Heart left ventricle (tissue), 13 donors: Measurements from ENCODE around the gene PLEKHD1.

Experiments
- POLR2A ChIP-seq, 2 donors: fragments of 450-650 bp; IDR thresholded peaks; one replicate each; pipeline ENCODE4 v1.6.1; 2017; ENCODE audit warnings: antibody characterized with exemption in 2 of 2, mild to moderate bottlenecking in 2 of 2, moderate library complexity in 2 of 2
- TF ChIP-seq, protein P1 (sequence below), 12 donors: fragments of 200-600 bp; sonication (generic) in 4 of 12; IDR thresholded peaks; one replicate each; pipeline versions ENCODE4 v1.5.0 to v1.8.0; 2018 to 2022; ENCODE audit warnings: antibody characterized with exemption in 12 of 12, mild to moderate bottlenecking in 5 of 12
- donor health status: ischemic (EF 13 %, LVEDD 7.1; RV severe dilation, severe dysfunction).
- donor health status: DM: no; HTN: yes; CAD: no.
- donor health status: DM: no; HTN: no; CAD: no.
- donor health status: ischemic (EF 25% LVEDD 6.9; RV normal size, moderate dysfunction).
- donor health status: ischemic (EF 25% LVEDD 5.7; RV mildly dilated, moderate dysfunction).
- donor health status: ischemic (EF 35%, LVEDD 5.7; RV mildly dilated, moderate dysfunction).
- donor health status: nonischemic (EF 11% LVEDD 7.7; RV severe dilation, severe dysfunction).
- donor health status: DM: yes; HTN: yes; CAD: no.
- donor health status: PGD.
- donor health status: ischemic (EF 29% LVEDD 5.4; RV normal size, mild dysfunction).
- donor health status: nonischemic (EF 23%, LVEDD 6.1; RV moderate dilation, normal function).

DNA sequence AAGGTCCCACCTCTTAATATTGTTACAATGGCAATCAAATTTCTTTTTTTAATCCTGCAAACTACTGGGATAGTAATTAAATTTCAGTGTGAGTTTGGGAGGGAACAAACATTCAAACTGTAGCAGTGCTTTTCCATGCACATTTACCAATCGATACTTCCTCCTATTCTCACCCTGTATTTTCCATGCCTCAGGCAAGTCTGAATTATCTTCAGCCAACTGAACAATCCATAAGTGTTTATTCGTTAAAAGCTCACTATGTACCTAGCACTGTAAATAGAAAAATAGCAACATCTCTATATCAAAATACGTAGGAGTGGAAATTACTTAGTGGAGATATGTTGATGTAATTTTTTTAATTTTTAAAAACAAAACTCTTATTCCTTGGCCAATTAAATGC, 46.6 kb downstream of the PLEKHD1 start:
- TF ChIP-seq, protein P1, sequence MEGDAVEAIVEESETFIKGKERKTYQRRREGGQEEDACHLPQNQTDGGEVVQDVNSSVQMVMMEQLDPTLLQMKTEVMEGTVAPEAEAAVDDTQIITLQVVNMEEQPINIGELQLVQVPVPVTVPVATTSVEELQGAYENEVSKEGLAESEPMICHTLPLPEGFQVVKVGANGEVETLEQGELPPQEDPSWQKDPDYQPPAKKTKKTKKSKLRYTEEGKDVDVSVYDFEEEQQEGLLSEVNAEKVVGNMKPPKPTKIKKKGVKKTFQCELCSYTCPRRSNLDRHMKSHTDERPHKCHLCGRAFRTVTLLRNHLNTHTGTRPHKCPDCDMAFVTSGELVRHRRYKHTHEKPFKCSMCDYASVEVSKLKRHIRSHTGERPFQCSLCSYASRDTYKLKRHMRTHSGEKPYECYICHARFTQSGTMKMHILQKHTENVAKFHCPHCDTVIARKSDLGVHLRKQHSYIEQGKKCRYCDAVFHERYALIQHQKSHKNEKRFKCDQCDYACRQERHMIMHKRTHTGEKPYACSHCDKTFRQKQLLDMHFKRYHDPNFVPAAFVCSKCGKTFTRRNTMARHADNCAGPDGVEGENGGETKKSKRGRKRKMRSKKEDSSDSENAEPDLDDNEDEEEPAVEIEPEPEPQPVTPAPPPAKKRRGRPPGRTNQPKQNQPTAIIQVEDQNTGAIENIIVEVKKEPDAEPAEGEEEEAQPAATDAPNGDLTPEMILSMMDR (IDR thresholded peaks at IDR 0.05): no peak
- no peak for TF ChIP-seq POLR2A (IDR thresholded peaks at IDR 0.05)
